CD4-positive, alpha-beta T cell treated with Interleukin-6 for 4 hours (primary cell): Measurements from ENCODE around the gene RBM24.

ENCODE experiments used
- DNase-seq: peaks from one replicate; pipeline ENCODE4 v3.0.0-alpha.2; 2020; ENCODE audit warnings: mixed read lengths

The RBM24 gene

GRCh38 chr6:17281100-17281496 lies at the start of gene RBM24:
Gene RBM24 (plus strand): TSS chr6:17281361. CDS start chr6:17281582, 221 bp downstream.
- peak; percentile 7 for DNase-seq

- no peak for DNase-seq
These were observed 47.6 kb upstream of the RBM24 start for GRCh38 chr6:17233531-17233930.

- DNase-seq = no peak
These were observed 43.9 kb upstream of the RBM24 start for GRCh38 chr6:17237246-17237645.

- DNase-seq = no peak
These were observed 41.9 kb upstream of the RBM24 start for GRCh38 chr6:17239260-17239659.

GRCh38 chr6:17240803-17241500 lies 40.2 kb upstream of the RBM24 start:
- no peak for DNase-seq

GRCh38 chr6:17242087-17242486 lies 39.1 kb upstream of the RBM24 start:
- no peak for DNase-seq

- no peak for DNase-seq
These were observed 30.9 kb upstream of the RBM24 start for GRCh38 chr6:17250237-17250636.

- no peak for DNase-seq
These were observed 29.2 kb upstream of the RBM24 start for GRCh38 chr6:17251953-17252352.

- DNase-seq = no peak
These were observed 22.4 kb upstream of the RBM24 start for GRCh38 chr6:17258749-17259148.

GRCh38 chr6:17265570-17265969 lies 15.6 kb upstream of the RBM24 start:
- DNase-seq = no peak

GRCh38 chr6:17267566-17267965 lies 13.6 kb upstream of the RBM24 start:
- DNase-seq = no peak

- no peak for DNase-seq
These were observed 13.0 kb upstream of the RBM24 start for GRCh38 chr6:17268114-17268513.

GRCh38 chr6:17269840-17270239 lies 11.3 kb upstream of the RBM24 start:
- no peak for DNase-seq

- DNase-seq = no peak
These were observed 9.5 kb upstream of the RBM24 start for GRCh38 chr6:17271628-17272027.

GRCh38 chr6:17276766-17277165 lies 4.4 kb upstream of the RBM24 start:
- DNase-seq = no peak

- DNase-seq = no peak
These were observed 3.9 kb upstream of the RBM24 start for GRCh38 chr6:17277256-17277655.

GRCh38 chr6:17278289-17279063 lies 2.7 kb upstream of the RBM24 start:
- no peak for DNase-seq

GRCh38 chr6:17280138-17280537 lies 1.0 kb upstream of the RBM24 start:
- no peak for DNase-seq

- DNase-seq = no peak
These were observed 540 bp upstream of the RBM24 start for GRCh38 chr6:17280552-17281090.

- DNase-seq = no peak
These were observed 628 bp downstream of the RBM24 start for GRCh38 chr6:17281497-17282481.

- DNase-seq = no peak
These were observed 1.9 kb downstream of the RBM24 start for GRCh38 chr6:17283074-17283473.

GRCh38 chr6:17289630-17290061 lies 8.5 kb downstream of the RBM24 start:
- DNase-seq = no peak

- no peak for DNase-seq
These were observed 10.6 kb downstream of the RBM24 start for GRCh38 chr6:17291778-17292177.
